ENCODE measurements around the gene PGC.

PGC gene

GRCh38 chr6:41736800-41737555, 10.2 kb downstream of the PGC start:
- Histone ChIP-seq H2AFZ (ENCODE audit: low read length) (no peak overlapping the region), H3K4me1 (ENCODE audit: low read length) (peaks cover 20% of the 10 kb centered on the region), H3K4me2 (ENCODE audit: low read depth, low read length) (no peak overlapping the region)

GRCh38 chr6:41736186-41736733, 10.9 kb downstream of the PGC start:
- Histone ChIP-seq H3K36me3 (replicated peaks; ENCODE audit: insufficient read depth, low read length) (no peaks in the 10 kb centered on the region), H4K20me1 (ENCODE audit: insufficient read depth, low read length) (no peaks in the 10 kb centered on the region), H3K4me2 (ENCODE audit: low read depth, low read length) (peak overlapping the region; percentile 73), H3K27ac (ENCODE audit: low read length) (no peak overlapping the region), H3K9ac (ENCODE audit: low read length) (no peak overlapping the region), H3F3A (ENCODE audit: insufficient read depth, low read length) (peaks cover 19% of the 10 kb centered on the region), H3K79me2 (ENCODE audit: low read length) (peaks cover 24% of the 10 kb centered on the region), H3K9me2 (replicated peaks; ENCODE audit: insufficient read depth, low read length) (no peaks in the 10 kb centered on the region), H3K9me3 (replicated peaks; ENCODE audit: insufficient read depth, low read length) (no peaks in the 10 kb centered on the region), H3K4me1 (ENCODE audit: low read length) (peaks cover 20% of the 10 kb centered on the region), H3K27me3 (replicated peaks; ENCODE audit: insufficient read depth, low read length) (no peaks in the 10 kb centered on the region; the same call in 1 of the 2 replicates), H2AFZ (ENCODE audit: low read length) (peak overlapping the region; percentile 67; the same call in 1 of the 2 replicates), H3K4me3 (ENCODE audit: low read length) (no peak overlapping the region; the same call in 1 of the 2 replicates)
- DNase-seq: no peak
- no peak for TF ChIP-seq EZH2phosphoT487 (IDR thresholded peaks at IDR 0.05; ENCODE audit: low read length)
- TF ChIP-seq, protein P1, sequence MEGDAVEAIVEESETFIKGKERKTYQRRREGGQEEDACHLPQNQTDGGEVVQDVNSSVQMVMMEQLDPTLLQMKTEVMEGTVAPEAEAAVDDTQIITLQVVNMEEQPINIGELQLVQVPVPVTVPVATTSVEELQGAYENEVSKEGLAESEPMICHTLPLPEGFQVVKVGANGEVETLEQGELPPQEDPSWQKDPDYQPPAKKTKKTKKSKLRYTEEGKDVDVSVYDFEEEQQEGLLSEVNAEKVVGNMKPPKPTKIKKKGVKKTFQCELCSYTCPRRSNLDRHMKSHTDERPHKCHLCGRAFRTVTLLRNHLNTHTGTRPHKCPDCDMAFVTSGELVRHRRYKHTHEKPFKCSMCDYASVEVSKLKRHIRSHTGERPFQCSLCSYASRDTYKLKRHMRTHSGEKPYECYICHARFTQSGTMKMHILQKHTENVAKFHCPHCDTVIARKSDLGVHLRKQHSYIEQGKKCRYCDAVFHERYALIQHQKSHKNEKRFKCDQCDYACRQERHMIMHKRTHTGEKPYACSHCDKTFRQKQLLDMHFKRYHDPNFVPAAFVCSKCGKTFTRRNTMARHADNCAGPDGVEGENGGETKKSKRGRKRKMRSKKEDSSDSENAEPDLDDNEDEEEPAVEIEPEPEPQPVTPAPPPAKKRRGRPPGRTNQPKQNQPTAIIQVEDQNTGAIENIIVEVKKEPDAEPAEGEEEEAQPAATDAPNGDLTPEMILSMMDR (IDR thresholded peaks at IDR 0.05; ENCODE audit: low read length): no peak

More at GRCh38 chr6:41736800-41737555, 10.2 kb downstream of the PGC start:
- no peaks in the 10 kb centered on the region for H3K36me3 ChIP-seq (replicated peaks; ENCODE audit: insufficient read depth, low read length)
- H3K27ac ChIP-seq (ENCODE audit: low read length): no peak overlapping the region
- no peaks in the 10 kb centered on the region; the same call in 1 of the 2 replicates for H3K27me3 ChIP-seq (replicated peaks; ENCODE audit: insufficient read depth, low read length)
- no peaks in the 10 kb centered on the region for H4K20me1 ChIP-seq (ENCODE audit: insufficient read depth, low read length)
- no peaks in the 10 kb centered on the region for H3K9me3 ChIP-seq (replicated peaks; ENCODE audit: insufficient read depth, low read length)
- TF ChIP-seq EZH2phosphoT487 (IDR thresholded peaks at IDR 0.05; ENCODE audit: low read length) (no peak), EZH2 (optimal IDR thresholded peaks at IDR 0.05; ENCODE audit: low read depth, low read length) (no peak)
- TF ChIP-seq, protein P1 (IDR thresholded peaks at IDR 0.05; ENCODE audit: low read length): no peak
- no peak overlapping the region for H3K4me3 ChIP-seq (ENCODE audit: low read length)
- peaks cover 19% of the 10 kb centered on the region for H3F3A ChIP-seq (ENCODE audit: insufficient read depth, low read length)
- peaks cover 17% of the 10 kb centered on the region for H3K79me2 ChIP-seq (ENCODE audit: low read length)
- no peak overlapping the region for H3K9ac ChIP-seq (ENCODE audit: low read length)
- DNase-seq: no peak
- H3K9me2 ChIP-seq (replicated peaks; ENCODE audit: insufficient read depth, low read length): no peaks in the 10 kb centered on the region

- H3K36me3 ChIP-seq (replicated peaks; ENCODE audit: insufficient read depth, low read length): no peaks in the 10 kb centered on the region
- H3K9ac ChIP-seq (ENCODE audit: low read length): peak within 1 kb of the TSS; percentile 70; the same call in 1 of the 2 replicates
- H3K27me3 ChIP-seq (replicated peaks; ENCODE audit: insufficient read depth, low read length): no peaks in the 10 kb centered on the region; the same call in 1 of the 2 replicates
- no peaks in the 10 kb centered on the region for H3K9me2 ChIP-seq (replicated peaks; ENCODE audit: insufficient read depth, low read length)
- peak within 1 kb of the TSS; percentile 83 for H2AFZ ChIP-seq (ENCODE audit: low read length)
- H3K9me3 ChIP-seq (replicated peaks; ENCODE audit: insufficient read depth, low read length): no peaks in the 10 kb centered on the region
- H3K4me1 ChIP-seq (ENCODE audit: low read length): peaks cover 20% of the 10 kb centered on the region
- no peaks in the 10 kb centered on the region for H4K20me1 ChIP-seq (ENCODE audit: insufficient read depth, low read length)
- peak within 1 kb of the TSS; percentile 74 for H3K4me3 ChIP-seq (ENCODE audit: low read length)
- H3K79me2 ChIP-seq (ENCODE audit: low read length): peaks cover 31% of the 10 kb centered on the region
- peaks cover 19% of the 10 kb centered on the region for H3F3A ChIP-seq (ENCODE audit: insufficient read depth, low read length)
- peak; percentile 86 for DNase-seq
- peak within 1 kb of the TSS; percentile 31; the same call in 1 of the 2 replicates for H3K27ac ChIP-seq (ENCODE audit: low read length)
- TF ChIP-seq EZH2phosphoT487 (IDR thresholded peaks at IDR 0.05; ENCODE audit: low read length): no peak
- TF ChIP-seq EZH2 (optimal IDR thresholded peaks at IDR 0.05; ENCODE audit: low read depth, low read length): no peak
- TF ChIP-seq, protein P1 (IDR thresholded peaks at IDR 0.05; ENCODE audit: low read length): peak; percentile 76
- H3K4me2 ChIP-seq (ENCODE audit: low read depth, low read length): peak within 1 kb of the TSS; percentile 73
These were observed 11.6 kb downstream of the PGC start, which contains the start of gene TFEB for GRCh38 chr6:41735427-41736185. Gene TFEB, minus strand, starts transcription at chr6:41735608. Its CDS starts 44,395 bp downstream, at chr6:41691213.

Measured in MM.1S (cell line).